ACC112 (cell line): ENCODE results near the gene YEATS4.

Experiments used
- H2AFZ ChIP-seq: fragments of 200-600 bp; sonication (generic); one replicate; pipeline ENCODE4 v1.6.0; 2017; ENCODE audit warnings: antibody characterized with exemption, low read length; ENCODE audit not compliant: unreplicated experiment
- H3K27ac ChIP-seq: fragments of 200-600 bp; sonication (generic); 2 replicates; pipeline ENCODE4 v1.5.1; 2014; ENCODE audit warnings: low read depth, mild to moderate bottlenecking, antibody characterized with exemption, low read length, moderate library complexity
- H3K27me3 ChIP-seq: fragments of 200-600 bp; sonication (generic); 2 replicates; pipeline ENCODE4 v1.6.1; 2014; ENCODE audit warnings: mild to moderate bottlenecking, antibody characterized with exemption, low read length, moderate library complexity, mixed read lengths; ENCODE audit not compliant: insufficient read depth
- H3K36me3 ChIP-seq: fragments of 200-600 bp; sonication (generic); 2 replicates; pipeline ENCODE4 v1.6.1; 2016; ENCODE audit warnings: mild to moderate bottlenecking, antibody characterized with exemption, low read length, moderate library complexity, mixed read lengths; ENCODE audit not compliant: insufficient read depth
- H3K4me1 ChIP-seq: fragments of 200-600 bp; sonication (generic); one replicate; pipeline ENCODE4 v1.6.1; 2016; ENCODE audit warnings: low read length, mixed read lengths; ENCODE audit not compliant: insufficient read depth, unreplicated experiment, control insufficient read depth
- H3K4me3 ChIP-seq: fragments of 200-600 bp; sonication (generic); 2 replicates; pipeline ENCODE4 v1.5.1; 2014; ENCODE audit warnings: mild to moderate bottlenecking, low read depth, low read length
- H3K79me2 ChIP-seq: fragments of 200-600 bp; sonication (generic); one replicate; pipeline ENCODE4 v1.6.0; 2016; ENCODE audit warnings: low read length; ENCODE audit not compliant: control insufficient read depth, unreplicated experiment, insufficient read depth

Gene YEATS4

GRCh38 chr12:69343357-69343756, 16.2 kb upstream of the YEATS4 start:
- no peaks in the 10 kb centered on the region for H3K4me1 ChIP-seq
- H3K79me2 ChIP-seq = no peaks in the 10 kb centered on the region
- no peak overlapping the region for H3K4me3 ChIP-seq
- no peaks in the 10 kb centered on the region for H3K36me3 ChIP-seq
- no peak overlapping the region for H3K27ac ChIP-seq
- H3K27me3 ChIP-seq = peaks cover 3% of the 10 kb centered on the region; the same call in 1 of the 2 replicates
- no peak overlapping the region for H2AFZ ChIP-seq

DNA sequence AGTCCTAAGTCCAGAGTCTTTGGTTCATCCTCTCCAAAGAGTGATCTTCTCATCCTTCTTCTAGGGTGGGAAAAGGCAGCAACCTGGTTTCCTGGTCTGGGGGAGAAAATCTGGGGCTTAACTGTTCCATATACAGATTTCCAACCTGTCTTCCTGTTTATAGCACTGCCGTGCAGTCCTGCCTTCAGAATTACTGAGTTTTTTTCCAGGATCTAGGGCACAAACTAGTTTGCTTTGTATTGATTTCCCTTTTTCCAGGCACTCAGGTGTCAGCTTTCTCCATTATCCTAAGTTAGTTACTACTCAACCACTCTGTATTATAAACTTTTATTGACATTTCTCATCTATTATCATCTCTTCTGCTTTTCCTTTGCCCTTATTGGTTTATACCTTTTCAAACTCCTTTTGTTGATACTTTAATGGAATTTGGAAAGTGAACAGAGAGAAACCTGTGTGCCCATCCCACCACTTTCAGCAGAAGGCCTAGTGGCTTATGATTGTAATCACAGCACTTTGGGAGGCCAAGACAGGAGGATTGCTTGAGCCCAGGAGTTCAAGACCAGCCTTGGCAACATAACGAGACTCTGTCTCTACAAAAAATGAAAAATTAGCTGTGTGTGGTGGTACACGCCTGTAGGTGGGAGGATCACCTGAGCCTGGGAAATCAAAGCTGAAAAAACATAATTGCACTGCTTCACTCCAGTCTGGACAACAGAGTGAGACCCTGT, 15.5 kb upstream of the YEATS4 start:
- Histone ChIP-seq H3K79me2 (no peaks in the 10 kb centered on the region), H3K36me3 (no peaks in the 10 kb centered on the region), H2AFZ (no peak overlapping the region), H3K4me1 (no peaks in the 10 kb centered on the region), H3K27ac (no peak overlapping the region), H3K4me3 (no peak overlapping the region), H3K27me3 (peaks cover 3% of the 10 kb centered on the region; the same call in 1 of the 2 replicates)

DNA sequence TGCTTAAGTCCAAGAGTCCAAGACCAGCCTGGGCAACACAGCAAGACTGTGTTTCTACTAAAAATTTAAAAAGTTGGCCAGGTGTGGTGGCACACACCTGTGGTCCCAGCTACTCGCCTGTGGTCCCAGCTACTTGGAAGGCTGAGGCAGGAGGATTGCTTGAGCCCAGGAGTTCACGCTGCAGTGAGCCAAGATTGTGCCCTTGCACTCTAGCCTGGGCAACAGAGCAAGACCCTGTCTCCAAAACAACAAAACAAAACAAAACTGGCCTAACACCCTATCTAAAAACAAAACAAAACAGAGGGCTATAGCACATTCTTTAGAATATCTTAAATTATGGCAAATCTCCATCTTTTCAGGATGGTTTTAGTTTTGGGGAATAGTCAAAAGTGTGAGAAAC, 14.5 kb upstream of the YEATS4 start:
- H3K4me3 ChIP-seq = no peak overlapping the region
- no peaks in the 10 kb centered on the region for H3K36me3 ChIP-seq
- H3K27me3 ChIP-seq = peaks cover 3% of the 10 kb centered on the region; the same call in 1 of the 2 replicates
- H2AFZ ChIP-seq = no peak overlapping the region
- H3K79me2 ChIP-seq = no peaks in the 10 kb centered on the region
- H3K4me1 ChIP-seq = no peaks in the 10 kb centered on the region
- no peak overlapping the region for H3K27ac ChIP-seq

- Histone ChIP-seq H3K27ac (no peak overlapping the region), H3K4me1 (no peaks in the 10 kb centered on the region), H3K4me3 (no peak overlapping the region), H3K79me2 (no peaks in the 10 kb centered on the region), H3K27me3 (no peaks in the 10 kb centered on the region; the same call in 1 of the 2 replicates), H2AFZ (no peak overlapping the region), H3K36me3 (no peaks in the 10 kb centered on the region)
These were observed 13.8 kb upstream of the YEATS4 start for GRCh38 chr12:69345742-69346141.

DNA sequence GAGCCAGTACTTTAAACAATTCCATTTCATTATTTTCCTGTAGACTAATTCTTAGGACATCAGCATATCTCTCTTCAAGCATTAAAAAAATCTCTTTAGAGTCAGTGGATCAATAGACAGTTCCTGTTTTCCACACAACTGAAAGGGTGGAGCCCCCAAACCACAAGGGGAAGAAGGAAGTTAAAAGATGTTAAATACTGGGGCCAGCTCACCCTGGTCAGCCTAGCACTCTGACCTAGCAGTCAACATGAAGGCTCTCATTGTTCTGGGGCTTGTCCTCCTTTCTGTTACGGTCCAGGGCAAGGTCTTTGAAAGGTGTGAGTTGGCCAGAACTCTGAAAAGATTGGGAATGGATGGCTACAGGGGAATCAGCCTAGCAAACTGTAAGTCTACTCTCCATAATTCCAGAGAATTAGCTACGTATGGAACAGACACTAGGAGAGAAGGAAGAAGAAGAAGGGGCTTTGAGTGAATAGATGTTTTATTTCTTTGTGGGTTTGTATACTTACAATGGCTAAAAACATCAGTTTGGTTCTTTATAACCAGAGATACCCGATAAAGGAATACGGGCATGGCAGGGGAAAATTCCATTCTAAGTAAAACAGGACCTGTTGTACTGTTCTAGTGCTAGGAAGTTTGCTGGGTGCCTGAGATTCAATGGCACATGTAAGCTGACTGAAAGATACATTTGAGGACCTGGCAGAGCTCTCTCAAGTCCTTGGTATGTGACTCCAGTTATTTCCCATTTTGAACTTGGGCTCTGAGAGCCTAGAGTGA, 11.2 kb upstream of the YEATS4 start, which contains the start of gene LYZ:
Gene LYZ, plus strand, starts transcription at position 220 of the 777 bp plus-strand sequence. Its CDS starts 28 bp downstream, at position 248.
- H3K27me3 ChIP-seq = no peaks in the 10 kb centered on the region; the same call in 1 of the 2 replicates
- no peaks in the 10 kb centered on the region for H3K79me2 ChIP-seq
- H3K36me3 ChIP-seq = no peaks in the 10 kb centered on the region
- no peak within 1 kb of the TSS for H3K27ac ChIP-seq
- no peak within 1 kb of the TSS for H2AFZ ChIP-seq
- H3K4me1 ChIP-seq = no peaks in the 10 kb centered on the region
- H3K4me3 ChIP-seq = no peak within 1 kb of the TSS

GRCh38 chr12:69350002-69350626, 9.4 kb upstream of the YEATS4 start:
- no peak overlapping the region for H3K4me3 ChIP-seq
- no peaks in the 10 kb centered on the region for H3K79me2 ChIP-seq
- H3K36me3 ChIP-seq = no peaks in the 10 kb centered on the region
- H2AFZ ChIP-seq = no peak overlapping the region
- H3K27me3 ChIP-seq = no peaks in the 10 kb centered on the region; the same call in 1 of the 2 replicates
- no peaks in the 10 kb centered on the region for H3K4me1 ChIP-seq
- no peak overlapping the region for H3K27ac ChIP-seq

GRCh38 chr12:69350777-69351176, 8.8 kb upstream of the YEATS4 start:
- H3K79me2 ChIP-seq = no peaks in the 10 kb centered on the region
- no peak overlapping the region for H2AFZ ChIP-seq
- H3K27me3 ChIP-seq = no peaks in the 10 kb centered on the region; the same call in 1 of the 2 replicates
- H3K4me1 ChIP-seq = no peaks in the 10 kb centered on the region
- no peak overlapping the region for H3K4me3 ChIP-seq
- no peaks in the 10 kb centered on the region for H3K36me3 ChIP-seq
- no peak overlapping the region for H3K27ac ChIP-seq

DNA sequence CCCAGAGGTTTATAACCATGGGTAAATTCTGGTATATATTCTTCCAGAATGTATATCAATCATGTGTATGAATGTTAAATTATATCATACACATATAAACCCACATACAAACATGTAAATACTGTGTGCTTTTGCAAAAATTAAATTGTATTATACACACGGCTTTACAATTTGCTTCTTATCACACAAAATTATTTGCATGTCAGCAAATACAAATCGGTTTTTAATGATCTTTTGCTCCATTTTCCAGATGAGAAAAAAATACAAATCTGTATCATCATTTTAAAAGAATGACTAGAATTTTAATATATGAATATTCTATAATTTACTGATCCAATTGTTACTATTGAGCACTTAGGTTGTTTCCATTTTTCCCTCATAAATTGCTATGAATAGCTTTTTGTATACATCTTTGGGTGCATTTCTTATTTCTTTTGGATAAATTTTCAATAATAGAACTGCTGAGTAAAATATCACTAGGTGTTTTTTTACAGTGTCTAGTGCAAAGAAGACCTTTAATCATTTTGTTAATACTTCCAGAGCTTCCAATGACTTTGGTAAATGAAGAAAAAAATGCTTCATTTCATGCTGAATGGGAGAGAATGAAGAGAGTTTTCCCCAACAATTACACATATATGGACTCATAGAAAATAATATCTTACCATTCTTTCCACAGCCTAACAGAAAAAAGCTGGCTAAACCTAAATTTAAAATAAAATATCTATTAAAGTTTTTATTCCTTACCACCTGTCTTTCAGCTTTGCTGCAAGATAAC, 7.9 kb upstream of the YEATS4 start:
- Histone ChIP-seq H3K36me3 (no peaks in the 10 kb centered on the region), H3K79me2 (no peaks in the 10 kb centered on the region), H2AFZ (no peak overlapping the region), H3K27ac (no peak overlapping the region), H3K4me1 (no peaks in the 10 kb centered on the region), H3K4me3 (no peak overlapping the region), H3K27me3 (no peaks in the 10 kb centered on the region; the same call in 1 of the 2 replicates)

GRCh38 chr12:69352904-69353303, 6.6 kb upstream of the YEATS4 start:
- Histone ChIP-seq H3K27me3 (no peaks in the 10 kb centered on the region; the same call in 1 of the 2 replicates), H3K4me3 (no peak overlapping the region), H3K27ac (no peak overlapping the region), H3K4me1 (peaks cover 3% of the 10 kb centered on the region), H3K79me2 (no peaks in the 10 kb centered on the region), H3K36me3 (no peaks in the 10 kb centered on the region), H2AFZ (no peak overlapping the region)

DNA sequence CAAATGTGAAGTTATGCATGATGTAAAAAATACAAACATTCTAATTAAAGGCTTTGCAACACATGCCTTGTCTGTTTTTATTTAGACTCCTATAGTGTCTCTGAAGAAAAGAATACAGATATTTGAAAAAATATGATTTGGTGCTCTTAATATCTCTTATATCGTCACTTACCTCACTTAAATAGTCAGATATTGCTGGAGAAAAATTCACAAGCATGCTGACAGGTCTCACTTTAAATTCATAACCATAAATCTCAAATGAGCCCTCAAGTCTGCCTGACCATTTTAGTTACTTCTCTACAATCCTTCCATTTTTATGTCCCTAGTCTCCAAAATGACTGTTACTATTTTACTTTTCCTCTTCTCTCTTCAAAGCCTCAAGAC, 5.4 kb upstream of the YEATS4 start:
- H3K79me2 ChIP-seq = no peaks in the 10 kb centered on the region
- no peak overlapping the region for H3K27ac ChIP-seq
- peaks cover 9% of the 10 kb centered on the region for H3K4me1 ChIP-seq
- no peaks in the 10 kb centered on the region; the same call in 1 of the 2 replicates for H3K27me3 ChIP-seq
- no peaks in the 10 kb centered on the region for H3K36me3 ChIP-seq
- no peak overlapping the region for H3K4me3 ChIP-seq
- H2AFZ ChIP-seq = no peak overlapping the region
